Measurements from ENCODE around the gene LIFR. TPM values are rescaled to one million over a fixed set of nuclear protein-coding genes. Genes with fewer than 3 reads are reported as not detected.

The LIFR gene
- total RNA-seq, 1 experiment from 2014 or later, result 10.4 TPM

GRCh38 chr5:38451074-38451725, 105.2 kb downstream of the LIFR start:
- CTCF ChIA-PET, result no interaction called here
- no peak overlapping the region for H3K9ac ChIP-seq (ENCODE audit: low read length)
- DNase-seq (no peak), ATAC-seq (no peak)
- H3F3A ChIP-seq (ENCODE audit: low read length, unreplicated experiment), result no peaks in the 10 kb centered on the region
- TF ChIP-seq EZH2phosphoT487 (IDR thresholded peaks at IDR 0.05; ENCODE audit: borderline replicate concordance, low read length) (no peak), EZH2 (IDR thresholded peaks at IDR 0.05; ENCODE audit: low read length, unreplicated experiment) (no peak), CTCF (conservative IDR thresholded peaks at IDR 0.05; ENCODE audit: low read depth, low read length) (no peak)
- H3K27me3 ChIP-seq (ENCODE audit: low read length), result no peaks in the 10 kb centered on the region
- no peaks in the 10 kb centered on the region for H3K79me2 ChIP-seq (ENCODE audit: low read length)
- POLR2A ChIA-PET (ENCODE audit: unreplicated experiment), result interaction anchor here (0.6 kb wide), 1 partner anchor 28 kb away, joined by 7 read pairs; no protein-coding TSS in a partner anchor
- no TSS peak for BruUV-seq (replicated peaks)
- no peaks in the 10 kb centered on the region for H3K36me3 ChIP-seq (ENCODE audit: low read depth, low read length)
- no peak overlapping the region for H3K4me3 ChIP-seq (ENCODE audit: low read length)
- intact Hi-C loops (cut with micrococcal nuclease), result no loop called here
- H3K27ac ChIP-seq (ENCODE audit: low read length), result no peak overlapping the region
- H3K4me2 ChIP-seq (ENCODE audit: low read length), result no peak overlapping the region
- no peaks in the 10 kb centered on the region for H3K4me1 ChIP-seq (ENCODE audit: insufficient read depth, low read length)
- H3K9me2 ChIP-seq (replicated peaks; ENCODE audit: low read length), result no peaks in the 10 kb centered on the region
- H4K20me1 ChIP-seq (ENCODE audit: low read length), result no peaks in the 10 kb centered on the region
- no peak overlapping the region for H2AFZ ChIP-seq (ENCODE audit: low read length)
- H3K9me3 ChIP-seq (ENCODE audit: low read length), result no peaks in the 10 kb centered on the region

GRCh38 chr5:38450627-38451026, 105.8 kb downstream of the LIFR start:
- Histone ChIP-seq H3K4me1 (ENCODE audit: insufficient read depth, low read length) (no peaks in the 10 kb centered on the region), H2AFZ (ENCODE audit: low read length) (no peak overlapping the region), H3K27me3 (ENCODE audit: low read length) (no peaks in the 10 kb centered on the region), H3K9me3 (ENCODE audit: low read length) (no peaks in the 10 kb centered on the region), H3K9ac (ENCODE audit: low read length) (no peak overlapping the region), H3K27ac (ENCODE audit: low read length) (no peak overlapping the region), H4K20me1 (ENCODE audit: low read length) (no peaks in the 10 kb centered on the region), H3K9me2 (replicated peaks; ENCODE audit: low read length) (no peaks in the 10 kb centered on the region), H3K36me3 (ENCODE audit: low read depth, low read length) (no peaks in the 10 kb centered on the region), H3K4me3 (ENCODE audit: low read length) (no peak overlapping the region), H3K4me2 (ENCODE audit: low read length) (no peak overlapping the region), H3K79me2 (ENCODE audit: low read length) (no peaks in the 10 kb centered on the region), H3F3A (ENCODE audit: low read length, unreplicated experiment) (no peaks in the 10 kb centered on the region)
- ATAC-seq (no peak), DNase-seq (no peak)
- POLR2A ChIA-PET (ENCODE audit: unreplicated experiment), result no interaction called here
- CTCF ChIA-PET, result no interaction called here
- no TSS peak for BruUV-seq (replicated peaks)
- intact Hi-C loops (cut with micrococcal nuclease), result no loop called here
- TF ChIP-seq EZH2phosphoT487 (IDR thresholded peaks at IDR 0.05; ENCODE audit: borderline replicate concordance, low read length), result no peak
- no peak for TF ChIP-seq EZH2 (IDR thresholded peaks at IDR 0.05; ENCODE audit: low read length, unreplicated experiment)
- TF ChIP-seq CTCF (conservative IDR thresholded peaks at IDR 0.05; ENCODE audit: low read depth, low read length), result no peak

- H2AFZ ChIP-seq (ENCODE audit: low read length), result no peak overlapping the region
- ATAC-seq, result no peak
- no peak overlapping the region for H3K27ac ChIP-seq (ENCODE audit: low read length)
- H4K20me1 ChIP-seq (ENCODE audit: low read length), result no peaks in the 10 kb centered on the region
- no peak overlapping the region for H3K4me2 ChIP-seq (ENCODE audit: low read length)
- no peaks in the 10 kb centered on the region for H3K27me3 ChIP-seq (ENCODE audit: low read length)
- H3K36me3 ChIP-seq (ENCODE audit: low read depth, low read length), result no peaks in the 10 kb centered on the region
- no peaks in the 10 kb centered on the region for H3K4me1 ChIP-seq (ENCODE audit: insufficient read depth, low read length)
- H3K9me2 ChIP-seq (replicated peaks; ENCODE audit: low read length), result no peaks in the 10 kb centered on the region
- no TSS peak for BruUV-seq (replicated peaks)
- no peaks in the 10 kb centered on the region for H3K9me3 ChIP-seq (ENCODE audit: low read length)
- TF ChIP-seq EZH2phosphoT487 (IDR thresholded peaks at IDR 0.05; ENCODE audit: borderline replicate concordance, low read length) (no peak), EZH2 (IDR thresholded peaks at IDR 0.05; ENCODE audit: low read length, unreplicated experiment) (no peak), CTCF (conservative IDR thresholded peaks at IDR 0.05; ENCODE audit: low read depth, low read length) (no peak)
- no peak overlapping the region for H3K4me3 ChIP-seq (ENCODE audit: low read length)
- intact Hi-C loops (cut with micrococcal nuclease), result no loop called here
- no peaks in the 10 kb centered on the region for H3F3A ChIP-seq (ENCODE audit: low read length, unreplicated experiment)
- H3K79me2 ChIP-seq (ENCODE audit: low read length), result no peaks in the 10 kb centered on the region
- H3K9ac ChIP-seq (ENCODE audit: low read length), result no peak overlapping the region
- ChIA-PET CTCF (no interaction called here), POLR2A (ENCODE audit: unreplicated experiment) (no interaction called here)
- no peak for DNase-seq
These were observed 107.7 kb downstream of the LIFR start for GRCh38 chr5:38448568-38449350.

Measured in PC-3 (cell line).